Mucosa of stomach (tissue), 1 donor: ENCODE data around the gene PAMR1.

Experiments
- H3K27me3 ChIP-seq: one replicate; pipeline ENCODE4 v1.7.0; 2013; ENCODE audit warnings: mild to moderate bottlenecking, low read length; ENCODE audit not compliant: control insufficient read depth, insufficient read depth
- H3K36me3 ChIP-seq: one replicate; pipeline ENCODE4 v1.7.0; 2013; ENCODE audit warnings: low read length; ENCODE audit not compliant: control insufficient read depth, insufficient read depth
- H3K4me1 ChIP-seq: one replicate; pipeline ENCODE4 v1.7.0; 2013; ENCODE audit warnings: mild to moderate bottlenecking, low read length; ENCODE audit not compliant: control insufficient read depth, insufficient read depth
- H3K4me3 ChIP-seq: one replicate; pipeline ENCODE4 v1.7.0; 2013; ENCODE audit warnings: low read length
- H3K9ac ChIP-seq: one replicate; pipeline ENCODE4 v1.7.0; 2013; ENCODE audit warnings: mild to moderate bottlenecking, low read length, moderate library complexity
- H3K9me3 ChIP-seq: one replicate; pipeline ENCODE4 v1.7.0; 2013; ENCODE audit warnings: mild to moderate bottlenecking, low read length, moderate library complexity; ENCODE audit not compliant: control insufficient read depth
- donor health status: Pancreatic carcinoma.

Gene PAMR1

DNA sequence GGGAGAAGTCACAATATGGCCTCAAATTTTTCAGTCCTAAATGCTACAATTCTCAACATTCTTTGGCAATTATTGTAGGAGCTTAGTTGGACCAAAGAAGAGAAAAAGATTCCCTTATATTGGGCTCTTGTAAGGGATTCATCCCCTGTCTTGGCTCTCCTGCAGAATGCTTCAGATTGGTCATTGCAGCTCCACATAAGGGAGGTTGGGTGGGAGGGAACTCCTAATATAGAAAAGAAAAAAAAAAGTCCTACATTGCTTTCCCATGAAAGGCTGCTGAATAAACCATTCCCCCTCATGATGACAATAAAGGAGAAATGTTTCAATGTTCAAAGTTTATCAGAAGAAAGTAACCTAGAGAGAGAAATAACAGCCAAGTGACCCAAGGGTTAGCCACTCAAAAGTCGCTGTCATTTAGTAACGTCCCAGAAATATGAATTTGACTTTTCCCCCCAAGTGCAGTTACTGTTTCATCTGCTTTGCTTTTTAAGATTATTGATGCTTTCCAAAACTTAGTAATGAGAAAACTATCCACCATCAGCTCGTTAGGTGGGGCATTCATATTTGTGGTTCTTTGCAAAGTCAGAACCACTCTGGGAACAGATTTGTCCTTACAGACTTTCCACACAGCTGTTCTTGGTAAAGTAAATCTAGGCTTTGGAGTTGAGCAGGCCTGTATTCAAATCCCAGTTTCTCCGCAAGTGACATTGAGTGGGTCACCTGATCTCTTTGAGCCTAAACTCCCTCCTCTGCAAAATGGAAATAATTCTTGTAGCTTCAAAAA is 101.1 kb downstream of the PAMR1 start:
- H3K27me3 ChIP-seq: peaks cover 28% of the 10 kb centered on the region
- H3K4me1 ChIP-seq: peaks cover 10% of the 10 kb centered on the region
- no peak overlapping the region for H3K4me3 ChIP-seq
- H3K9ac ChIP-seq: no peak overlapping the region
- H3K36me3 ChIP-seq: no peaks in the 10 kb centered on the region
- H3K9me3 ChIP-seq: no peaks in the 10 kb centered on the region

DNA sequence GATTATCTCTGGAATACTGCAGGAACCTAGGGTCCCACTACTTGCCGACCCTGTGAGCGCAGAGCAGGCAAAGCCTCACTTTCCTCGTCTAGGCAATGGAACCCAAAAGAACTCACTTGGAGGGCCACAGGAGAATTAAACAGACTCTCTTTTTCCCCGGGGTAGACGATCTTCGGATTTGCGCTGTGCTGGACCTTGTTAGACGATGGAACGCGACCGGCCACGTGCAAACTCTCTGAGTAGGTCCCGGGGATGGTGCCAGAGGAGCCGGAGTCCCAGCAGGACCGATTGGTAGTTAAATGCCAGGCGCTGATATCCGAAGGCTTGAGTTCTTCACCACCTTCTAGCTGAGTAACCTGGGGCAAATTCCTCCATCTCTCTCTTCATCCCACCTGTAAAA is 105.0 kb downstream of the PAMR1 start:
- Histone ChIP-seq H3K27me3 (peaks cover 66% of the 10 kb centered on the region), H3K9me3 (no peaks in the 10 kb centered on the region), H3K36me3 (no peaks in the 10 kb centered on the region), H3K4me1 (peaks cover 10% of the 10 kb centered on the region), H3K4me3 (no peak overlapping the region), H3K9ac (no peak overlapping the region)

GRCh38 chr11:35419830-35420333 is 105.5 kb downstream of the PAMR1 start:
- no peaks in the 10 kb centered on the region for H3K9me3 ChIP-seq
- H3K9ac ChIP-seq: no peak overlapping the region
- H3K4me1 ChIP-seq: peaks cover 10% of the 10 kb centered on the region
- no peak overlapping the region for H3K4me3 ChIP-seq
- no peaks in the 10 kb centered on the region for H3K36me3 ChIP-seq
- H3K27me3 ChIP-seq: peaks cover 70% of the 10 kb centered on the region

GRCh38 chr11:35419184-35419829 is 106.1 kb downstream of the PAMR1 start, which contains the start of gene SLC1A2:
Gene SLC1A2 (minus strand): TSS chr11:35419558. CDS start chr11:35418966, 592 bp downstream.
- Histone ChIP-seq H3K27me3 (peaks cover 72% of the 10 kb centered on the region), H3K9me3 (no peaks in the 10 kb centered on the region), H3K4me1 (peaks cover 10% of the 10 kb centered on the region), H3K9ac (no peak within 1 kb of the TSS), H3K36me3 (no peaks in the 10 kb centered on the region), H3K4me3 (no peak within 1 kb of the TSS)

DNA sequence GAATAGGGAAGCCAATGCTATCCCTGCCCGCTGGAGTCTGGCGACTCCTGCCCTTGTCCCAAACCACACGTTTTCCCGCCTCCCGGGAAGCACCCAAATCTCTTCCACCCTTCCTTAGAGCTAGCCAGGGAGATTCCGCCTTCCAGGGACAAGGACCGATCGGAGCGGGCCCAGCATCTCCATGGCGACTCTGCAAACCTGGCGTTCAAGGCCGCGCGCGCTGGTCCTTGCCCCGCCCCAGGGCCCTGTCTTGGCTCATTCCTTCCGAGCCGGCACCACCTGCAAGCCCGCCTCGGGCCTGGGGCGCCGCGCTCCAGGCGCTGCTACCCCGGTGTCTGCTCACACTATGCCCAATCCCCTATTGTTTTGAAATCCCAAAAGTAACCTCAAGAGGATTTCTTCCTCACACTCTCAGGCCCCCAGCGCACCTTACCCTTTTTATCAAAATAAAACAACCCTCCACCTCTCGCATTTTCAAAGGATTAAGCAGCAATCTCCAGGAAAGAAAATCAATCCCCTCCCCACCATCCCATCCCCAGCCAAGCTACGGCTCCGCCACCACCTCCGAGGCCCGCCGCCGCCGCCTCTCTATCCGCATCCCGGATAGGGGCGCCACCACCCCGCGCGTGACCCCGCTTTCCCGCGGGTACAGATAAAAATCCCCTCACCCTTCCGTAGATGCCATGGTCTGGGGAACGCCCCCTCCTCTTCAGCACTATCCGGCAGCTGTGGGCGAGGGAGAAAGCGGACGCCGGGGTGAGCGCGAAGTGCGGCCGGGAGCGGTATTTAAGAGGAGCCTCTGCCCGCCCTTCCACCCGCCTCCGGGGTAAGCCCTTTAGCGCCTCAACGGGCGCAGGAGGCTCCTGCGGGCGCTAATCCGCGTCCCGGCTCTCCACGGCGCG is 106.9 kb downstream of the PAMR1 start:
- Histone ChIP-seq H3K9ac (no peak overlapping the region), H3K4me3 (no peak overlapping the region), H3K4me1 (peaks cover 10% of the 10 kb centered on the region), H3K27me3 (peaks cover 72% of the 10 kb centered on the region), H3K36me3 (no peaks in the 10 kb centered on the region), H3K9me3 (no peaks in the 10 kb centered on the region)

GRCh38 chr11:35415487-35415886 is 109.9 kb downstream of the PAMR1 start:
- H3K36me3 ChIP-seq: no peaks in the 10 kb centered on the region
- peaks cover 10% of the 10 kb centered on the region for H3K4me1 ChIP-seq
- no peak overlapping the region for H3K4me3 ChIP-seq
- H3K27me3 ChIP-seq: peaks cover 56% of the 10 kb centered on the region
- H3K9ac ChIP-seq: no peak overlapping the region
- H3K9me3 ChIP-seq: no peaks in the 10 kb centered on the region

DNA sequence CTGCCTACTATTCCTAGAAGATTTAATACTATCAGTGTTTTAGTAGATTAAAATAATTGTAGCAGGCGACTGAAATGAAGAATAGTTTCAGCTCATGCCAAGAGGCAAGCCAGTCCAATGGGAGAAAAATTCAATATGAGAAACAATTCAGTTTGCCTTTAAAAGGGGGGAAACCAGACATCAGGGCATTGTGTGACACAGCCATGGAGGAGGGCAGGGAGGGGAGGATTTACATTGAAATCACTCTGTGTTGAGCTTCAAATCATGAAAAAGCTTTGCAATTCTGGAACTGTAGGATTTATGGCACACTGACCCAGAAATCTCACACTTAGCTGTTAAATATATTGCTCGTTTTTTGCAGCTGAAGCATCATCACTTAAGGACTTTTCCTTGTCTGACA is 110.6 kb downstream of the PAMR1 start:
- Histone ChIP-seq H3K36me3 (no peaks in the 10 kb centered on the region), H3K9me3 (no peaks in the 10 kb centered on the region), H3K27me3 (peaks cover 49% of the 10 kb centered on the region), H3K9ac (no peak overlapping the region), H3K4me3 (no peak overlapping the region), H3K4me1 (peaks cover 3% of the 10 kb centered on the region)

DNA sequence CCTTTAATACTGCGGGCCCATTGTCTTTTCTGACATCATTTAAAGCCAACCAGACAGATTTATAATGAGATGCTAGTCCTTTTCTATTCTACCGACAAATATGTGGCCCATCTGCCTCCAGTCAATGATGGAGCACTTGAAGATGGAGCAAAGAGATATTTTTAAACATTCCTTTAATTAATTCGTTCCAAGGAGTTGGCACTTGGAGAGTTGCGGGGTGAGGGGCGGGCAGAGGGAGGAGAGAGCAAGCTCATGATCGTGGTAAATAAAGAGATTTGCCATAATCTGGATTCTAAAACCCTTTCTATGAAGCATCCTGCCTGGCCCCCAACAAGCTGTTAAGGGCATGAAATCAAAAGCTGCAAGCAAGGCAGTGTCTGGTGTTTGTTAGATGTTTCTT is 111.1 kb downstream of the PAMR1 start:
- no peak overlapping the region for H3K4me3 ChIP-seq
- no peaks in the 10 kb centered on the region for H3K36me3 ChIP-seq
- no peaks in the 10 kb centered on the region for H3K4me1 ChIP-seq
- H3K27me3 ChIP-seq: peaks cover 44% of the 10 kb centered on the region
- H3K9ac ChIP-seq: no peak overlapping the region
- H3K9me3 ChIP-seq: no peaks in the 10 kb centered on the region

DNA sequence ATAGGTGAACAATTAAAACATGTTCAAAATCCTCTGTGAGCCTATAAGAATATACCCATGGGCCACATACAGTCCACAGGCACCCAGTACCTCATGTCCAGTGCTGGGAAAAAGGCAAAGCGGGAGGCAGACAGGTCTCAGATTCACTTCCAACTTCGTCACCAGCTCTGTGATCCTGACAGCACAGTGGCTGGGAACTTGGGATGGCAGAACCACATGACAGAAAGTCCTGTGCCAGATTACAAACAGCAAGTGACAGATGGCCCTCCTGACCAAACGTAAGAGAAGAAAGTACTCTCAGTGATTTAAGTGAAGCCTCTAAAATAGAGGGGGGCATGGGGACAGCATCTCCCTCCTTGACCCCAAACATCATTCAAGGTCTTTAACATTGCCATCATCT is 111.8 kb downstream of the PAMR1 start:
- H3K9me3 ChIP-seq: no peaks in the 10 kb centered on the region
- H3K4me3 ChIP-seq: no peak overlapping the region
- H3K4me1 ChIP-seq: no peaks in the 10 kb centered on the region
- no peaks in the 10 kb centered on the region for H3K36me3 ChIP-seq
- H3K9ac ChIP-seq: no peak overlapping the region
- H3K27me3 ChIP-seq: peaks cover 37% of the 10 kb centered on the region

GRCh38 chr11:35412285-35412684 is 113.1 kb downstream of the PAMR1 start:
- H3K36me3 ChIP-seq: no peaks in the 10 kb centered on the region

DNA sequence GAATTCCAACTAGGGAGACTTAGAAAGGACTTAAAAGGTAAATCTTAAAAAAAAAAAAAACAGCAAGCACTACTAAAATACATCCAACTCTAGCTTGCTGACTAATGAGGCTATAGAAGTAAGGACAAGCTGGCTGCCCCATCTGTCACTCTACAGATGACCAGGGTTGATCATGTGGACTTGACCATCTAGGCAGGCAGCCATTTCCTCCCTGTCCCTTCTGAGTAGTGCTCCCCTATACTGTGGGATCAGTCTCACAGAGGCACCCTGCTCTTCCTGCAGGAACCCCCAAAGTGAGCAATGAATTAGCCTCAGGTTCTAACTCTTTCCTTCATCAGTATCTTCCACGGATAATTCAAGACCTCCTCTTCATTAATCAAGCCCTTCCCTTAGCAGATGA is 118.4 kb downstream of the PAMR1 start:
- H3K27me3 ChIP-seq: no peaks in the 10 kb centered on the region
- no peak overlapping the region for H3K4me3 ChIP-seq
- no peaks in the 10 kb centered on the region for H3K36me3 ChIP-seq
- H3K9ac ChIP-seq: no peak overlapping the region
- peaks cover 19% of the 10 kb centered on the region for H3K4me1 ChIP-seq
- no peaks in the 10 kb centered on the region for H3K9me3 ChIP-seq

More at GRCh38 chr11:35412285-35412684, 113.1 kb downstream of the PAMR1 start:
- no peak overlapping the region for H3K9ac ChIP-seq
- H3K4me1 ChIP-seq: no peaks in the 10 kb centered on the region
- H3K9me3 ChIP-seq: no peaks in the 10 kb centered on the region
- no peak overlapping the region for H3K4me3 ChIP-seq
- peaks cover 24% of the 10 kb centered on the region for H3K27me3 ChIP-seq
